Prostate gland (tissue), 2 donors: ENCODE measurements around the gene NUDT19. TPM values are rescaled to one million over a fixed set of nuclear protein-coding genes. Genes with fewer than 3 reads are reported as not detected.

Experiments
- DNase-seq: peaks from one replicate; pipeline ENCODE4 v3.0.0-alpha.2; 2019; ENCODE audit warnings: low spot score
- H3K27ac ChIP-seq, 2 donors: fragments of 200-600 bp; sonication (generic); 2 replicates each; pipeline ENCODE4 v1.5.1; 2017 to 2019
- H3K27me3 ChIP-seq: fragments of 200-600 bp; sonication (generic); replicated peaks from 2 replicates; pipeline ENCODE4 v1.5.1; 2019; ENCODE audit not compliant: insufficient read depth
- H3K36me3 ChIP-seq, 2 donors: fragments of 200-600 bp; sonication (generic); 1 replicate in 1 of 2; 2 replicates in 1 of 2; pipeline versions ENCODE4 v1.5.1 to v1.8.1; 2017 to 2019
- H3K4me1 ChIP-seq: fragments of 200-600 bp; sonication (generic); replicated peaks from 2 replicates; pipeline ENCODE4 v1.5.1; 2019
- H3K4me3 ChIP-seq, 2 donors: fragments of 200-600 bp; sonication (generic); 2 replicates each; pipeline ENCODE4 v1.5.1; 2017 to 2019
- H3K9me3 ChIP-seq: fragments of 200-600 bp; sonication (generic); 2 replicates; pipeline ENCODE4 v1.5.1; 2017
- CTCF ChIP-seq, 4 experiments: fragments of 200-600 bp in 2 of 4; fragments of 450-650 bp in 2 of 4; sonication (generic) in 2 of 4; IDR thresholded peaks; 1 replicate in 3 of 4; 2 replicates in 1 of 4; pipeline ENCODE4 v1.5.1; 2016 to 2019; ENCODE audit warnings: antibody characterized with exemption in 4 of 4, mild to moderate bottlenecking in 2 of 4, moderate library complexity in 2 of 4
- POLR2A ChIP-seq: fragments of 450-650 bp; IDR thresholded peaks from one replicate; pipeline ENCODE4 v1.6.1; 2016; ENCODE audit warnings: antibody characterized with exemption, mild to moderate bottlenecking
- POLR2AphosphoS5 ChIP-seq: sonication (generic); formaldehyde crosslinking; IDR thresholded peaks from one replicate; pipeline ENCODE4 v1.6.1; 2017; ENCODE audit warnings: antibody characterized with exemption
- WGBS: methylation state at CpG from one replicate; pipeline ENCODE4 v1.1.5; 2018; 5-methylcytosine and 5-hydroxymethylcytosine counted together
- intact Hi-C: fragments of 100-400 bp; cut with DNase I; formaldehyde crosslinking; loops from one replicate; pipeline ENCODE4 v1.14.2; 2022
- small RNA-seq, 2 donors: library from RNA; depleted of rRNA; stranded (forward); fragments of <200 nt; gene quantifications; one replicate each; pipeline ENCODE3, GENCODE V24; 2016
- total RNA-seq, 2 donors: library from RNA; depleted of rRNA; stranded (reverse); fragments of >200 nt; gene quantifications; one replicate each; pipeline ENCODE4 v1.1.0, GENCODE V29; 2016

NUDT19 gene
- total RNA-seq, 2 donors from 2014 or later = 21.7 to 22.4 TPM

- Histone ChIP-seq H3K36me3 (no peaks in the 10 kb centered on the region), H3K4me1 (no peaks in the 10 kb centered on the region), H3K27ac (no peak overlapping the region), H3K9me3 (no peaks in the 10 kb centered on the region), H3K4me3 (no peak overlapping the region), H3K27me3 (no peaks in the 10 kb centered on the region)
- TF ChIP-seq POLR2AphosphoS5 (no peak), CTCF (IDR thresholded peaks at IDR 0.05) (no peak), POLR2A (no peak)
- DNase-seq = no peak
- intact Hi-C loops = no loop called here
- WGBS = 71% methylated on average over 6 of the region's 6 CpGs
These were observed 57.7 kb downstream of the NUDT19 start for GRCh38 chr19:32749361-32749760.

DNA sequence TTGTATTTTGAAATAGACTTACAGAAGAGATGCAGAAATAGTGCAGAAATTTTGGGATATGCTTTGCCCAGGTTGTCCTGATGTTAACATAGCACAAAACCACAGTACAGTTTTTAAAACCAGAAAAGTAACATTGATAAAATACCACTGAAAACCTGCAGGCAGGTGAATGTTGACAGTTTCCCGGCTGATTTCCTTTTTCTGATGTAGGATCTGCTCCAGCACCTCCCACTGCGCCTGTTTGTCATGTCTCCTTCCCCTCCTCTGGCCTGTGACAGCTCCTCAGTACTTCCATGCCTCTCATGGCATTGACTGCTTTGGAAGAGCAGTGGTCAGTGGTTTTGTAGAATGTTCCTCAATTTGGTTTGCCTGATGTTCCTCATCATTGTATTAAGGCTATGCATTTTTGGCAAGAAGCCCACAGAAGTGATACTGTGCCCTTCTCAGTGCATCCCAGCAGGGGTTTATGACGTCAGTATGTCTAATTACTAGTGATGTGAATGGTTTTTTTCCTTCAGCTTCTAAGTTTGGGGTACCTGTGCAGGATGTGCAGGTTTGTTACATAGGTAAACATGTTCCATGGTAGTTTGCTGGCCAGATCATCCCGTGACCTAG, 58.9 kb downstream of the NUDT19 start:
- intact Hi-C loops = no loop called here
- H3K4me1 ChIP-seq = no peaks in the 10 kb centered on the region
- no peaks in the 10 kb centered on the region for H3K36me3 ChIP-seq
- no peak for DNase-seq
- H3K27me3 ChIP-seq = no peaks in the 10 kb centered on the region
- no peaks in the 10 kb centered on the region for H3K9me3 ChIP-seq
- no peak overlapping the region for H3K4me3 ChIP-seq
- TF ChIP-seq POLR2AphosphoS5 = no peak
- no peak for TF ChIP-seq POLR2A
- no peak for TF ChIP-seq CTCF (IDR thresholded peaks at IDR 0.05)
- H3K27ac ChIP-seq = no peak overlapping the region
- WGBS = 42% methylated on average over 4 of the region's 4 CpGs

DNA sequence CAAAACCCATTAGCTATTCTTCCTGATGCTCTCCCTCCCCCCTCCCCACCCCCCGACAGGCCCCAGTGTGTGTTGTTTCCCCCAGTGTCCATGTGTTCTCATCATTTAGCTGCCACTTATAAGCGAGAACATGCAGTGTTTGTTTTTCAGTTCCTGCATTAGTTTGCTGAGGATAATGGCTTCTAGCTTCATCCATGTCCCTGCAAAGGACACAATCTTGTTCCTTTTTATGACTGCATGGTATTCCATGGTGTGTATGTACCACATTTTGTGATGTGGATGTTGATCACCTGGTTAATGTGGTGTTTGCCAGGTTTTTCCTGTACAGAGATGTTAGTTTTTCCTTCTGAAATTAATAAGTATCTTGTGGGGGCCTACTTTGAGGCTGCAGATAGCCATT, 59.4 kb downstream of the NUDT19 start:
- intact Hi-C loops = no loop called here
- 64% methylated on average over 2 of the region's 2 CpGs for WGBS
- Histone ChIP-seq H3K27ac (no peak overlapping the region), H3K4me1 (no peaks in the 10 kb centered on the region), H3K27me3 (no peaks in the 10 kb centered on the region), H3K4me3 (no peak overlapping the region), H3K9me3 (no peaks in the 10 kb centered on the region), H3K36me3 (no peaks in the 10 kb centered on the region)
- no peak for TF ChIP-seq POLR2AphosphoS5
- no peak for TF ChIP-seq CTCF (IDR thresholded peaks at IDR 0.05)
- no peak for TF ChIP-seq POLR2A
- DNase-seq = no peak

- no peaks in the 10 kb centered on the region for H3K9me3 ChIP-seq
These were observed 65.6 kb downstream of the NUDT19 start for GRCh38 chr19:32757189-32757588.

More at GRCh38 chr19:32757189-32757588, 65.6 kb downstream of the NUDT19 start:
- Histone ChIP-seq H3K36me3 (no peaks in the 10 kb centered on the region), H3K27me3 (no peaks in the 10 kb centered on the region), H3K27ac (no peak overlapping the region), H3K4me1 (no peaks in the 10 kb centered on the region), H3K4me3 (no peak overlapping the region)
- no peak for TF ChIP-seq CTCF (IDR thresholded peaks at IDR 0.05)
- no peak for TF ChIP-seq POLR2A
- TF ChIP-seq POLR2AphosphoS5 = no peak
- DNase-seq = no peak
- intact Hi-C loops = no loop called here
- 77% methylated on average over 3 of the region's 3 CpGs for whole genome bisulfite sequencing

Small RNAs within 50 kb of the gene (small RNA-seq; reads per million reads assigned to genes)
- gene RN7SL789P = 0 reads per million in 2 donors

Other genes starting within 250 kb of the NUDT19 start
- 100 to 1,000 TPM in 1 of 2 donors, 10 to 100 TPM in 1; 92.8 to 106 TPM for gene PDCD5, start 110.6 kb upstream of the NUDT19 start, total RNA-seq
- gene ANKRD27, start 16.6 kb upstream of the NUDT19 start, total RNA-seq = 10 to 100 TPM; 25.7 to 51.4 TPM
- 1 to 10 TPM in 1 of 2 donors, under 1 TPM in 1; 0.82 to 2.7 TPM for gene RGS9BP, start 16.0 kb upstream of the NUDT19 start, total RNA-seq
- 1 to 10 TPM in 1 of 2 donors, under 1 TPM in 1; 0.41 to 9.8 TPM for gene TDRD12, start 27.9 kb downstream of the NUDT19 start, total RNA-seq
- gene SLC7A9, start 177.9 kb downstream of the NUDT19 start, total RNA-seq = under 1 TPM in 1 of 2 donors, not detected in 1; 0.28 TPM